Prostate gland (tissue), 2 donors: Measurements from ENCODE around the gene RAB24. TPM values are rescaled to one million over a fixed set of nuclear protein-coding genes. Genes with fewer than 3 reads are reported as not detected.

ENCODE experiments used
- DNase-seq: peaks from one replicate; pipeline ENCODE4 v3.0.0-alpha.2; 2019; ENCODE audit warnings: low spot score
- H3K27ac ChIP-seq, 2 donors: fragments of 200-600 bp; sonication (generic); 2 replicates each; pipeline ENCODE4 v1.5.1; 2017 to 2019
- H3K27me3 ChIP-seq: fragments of 200-600 bp; sonication (generic); replicated peaks from 2 replicates; pipeline ENCODE4 v1.5.1; 2019; ENCODE audit not compliant: insufficient read depth
- H3K36me3 ChIP-seq, 2 donors: fragments of 200-600 bp; sonication (generic); 1 replicate in 1 of 2; 2 replicates in 1 of 2; pipeline versions ENCODE4 v1.5.1 to v1.8.1; 2017 to 2019
- H3K4me1 ChIP-seq: fragments of 200-600 bp; sonication (generic); replicated peaks from 2 replicates; pipeline ENCODE4 v1.5.1; 2019
- H3K4me3 ChIP-seq, 2 donors: fragments of 200-600 bp; sonication (generic); 2 replicates each; pipeline ENCODE4 v1.5.1; 2017 to 2019
- H3K9me3 ChIP-seq: fragments of 200-600 bp; sonication (generic); 2 replicates; pipeline ENCODE4 v1.5.1; 2017
- CTCF ChIP-seq, 4 experiments: fragments of 200-600 bp in 2 of 4; fragments of 450-650 bp in 2 of 4; sonication (generic) in 2 of 4; IDR thresholded peaks; 1 replicate in 3 of 4; 2 replicates in 1 of 4; pipeline ENCODE4 v1.5.1; 2016 to 2019; ENCODE audit warnings: antibody characterized with exemption in 4 of 4, mild to moderate bottlenecking in 2 of 4, moderate library complexity in 2 of 4
- POLR2A ChIP-seq: fragments of 450-650 bp; IDR thresholded peaks from one replicate; pipeline ENCODE4 v1.6.1; 2016; ENCODE audit warnings: antibody characterized with exemption, mild to moderate bottlenecking
- POLR2AphosphoS5 ChIP-seq: sonication (generic); formaldehyde crosslinking; IDR thresholded peaks from one replicate; pipeline ENCODE4 v1.6.1; 2017; ENCODE audit warnings: antibody characterized with exemption
- WGBS: methylation state at CpG from one replicate; pipeline ENCODE4 v1.1.5; 2018; 5-methylcytosine and 5-hydroxymethylcytosine counted together
- intact Hi-C: fragments of 100-400 bp; cut with DNase I; formaldehyde crosslinking; loops from one replicate; pipeline ENCODE4 v1.14.2; 2022
- total RNA-seq, 2 donors: library from RNA; depleted of rRNA; stranded (reverse); fragments of >200 nt; gene quantifications; one replicate each; pipeline ENCODE4 v1.1.0, GENCODE V29; 2016

RAB24 gene
- total RNA-seq, 2 donors from 2014 or later: 30.0 to 30.4 TPM

DNA sequence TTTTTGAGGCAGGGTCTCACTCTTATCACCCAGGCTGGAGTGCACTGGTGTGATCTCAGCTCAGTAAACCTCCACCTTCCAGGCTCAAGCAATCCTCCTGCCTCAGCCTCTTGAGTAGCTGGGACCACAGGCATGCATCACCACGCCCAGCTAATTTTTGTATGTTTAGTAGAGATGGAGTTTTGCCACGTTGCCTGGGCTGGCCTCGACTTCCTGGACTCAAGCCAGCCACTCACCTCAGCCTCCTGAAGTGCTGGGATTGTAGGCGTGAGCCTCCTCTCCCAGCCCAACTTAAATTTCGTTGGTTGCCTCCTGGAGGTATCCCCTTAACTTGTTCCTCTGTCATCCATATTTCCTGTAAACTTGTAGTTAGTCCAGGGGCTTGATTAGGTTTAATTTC is 47.2 kb downstream of the RAB24 start:
- no peaks in the 10 kb centered on the region for H3K27me3 ChIP-seq
- WGBS: 44% methylated on average over 5 of the region's 5 CpGs
- H3K9me3 ChIP-seq: no peaks in the 10 kb centered on the region
- H3K36me3 ChIP-seq: no peaks in the 10 kb centered on the region
- no peaks in the 10 kb centered on the region for H3K4me1 ChIP-seq
- no peak overlapping the region for H3K4me3 ChIP-seq
- no peak for DNase-seq
- no peak for TF ChIP-seq POLR2A
- no peak for TF ChIP-seq CTCF (IDR thresholded peaks at IDR 0.05)
- no peak for TF ChIP-seq POLR2AphosphoS5
- H3K27ac ChIP-seq: no peak overlapping the region
- intact Hi-C loops: no loop called here

GRCh38 chr5:177253252-177253651 is 50.3 kb downstream of the RAB24 start:
- no peaks in the 10 kb centered on the region for H3K27me3 ChIP-seq
- TF ChIP-seq POLR2AphosphoS5 (no peak), CTCF (IDR thresholded peaks at IDR 0.05) (no peak), POLR2A (no peak)
- intact Hi-C loops: no loop called here
- no peak overlapping the region for H3K4me3 ChIP-seq
- DNase-seq: no peak
- H3K9me3 ChIP-seq: no peaks in the 10 kb centered on the region
- no peaks in the 10 kb centered on the region for H3K4me1 ChIP-seq
- 83% methylated on average over 1 of the region's 1 CpG for WGBS
- H3K36me3 ChIP-seq: no peaks in the 10 kb centered on the region
- H3K27ac ChIP-seq: no peak overlapping the region

Other genes starting within 250 kb of the RAB24 start
- 1 to 10 TPM; 2.2 to 7.1 TPM for gene FGFR4, start 216.8 kb downstream of the RAB24 start, total RNA-seq
- 10 to 100 TPM; 37.2 to 53.9 TPM for gene NSD1, start 169.9 kb downstream of the RAB24 start, total RNA-seq
- 10 to 100 TPM; 76.5 to 95.8 TPM for gene PRELID1, start 80 bp upstream of the RAB24 start, total RNA-seq
- gene MXD3, start 8.2 kb upstream of the RAB24 start, total RNA-seq: 10 to 100 TPM; 13.5 to 20.5 TPM
- gene LMAN2, start 47.9 kb upstream of the RAB24 start, total RNA-seq: 100 to 1,000 TPM; 350 to 369 TPM
- gene RGS14, start 54.2 kb upstream of the RAB24 start, total RNA-seq: 10 to 100 TPM; 13.3 to 24.2 TPM
- not detected for gene SLC34A1, start 80.7 kb upstream of the RAB24 start, total RNA-seq
- gene PFN3, start 96.9 kb upstream of the RAB24 start, total RNA-seq: not detected
- gene F12, start 105.8 kb upstream of the RAB24 start, total RNA-seq: 1 to 10 TPM in 1 of 2 donors, under 1 TPM in 1; 0.74 to 2.6 TPM
- gene GRK6, start 123.0 kb upstream of the RAB24 start, total RNA-seq: 10 to 100 TPM; 28.6 to 32.4 TPM
- gene PRR7, start 143.1 kb upstream of the RAB24 start, total RNA-seq: 10 to 100 TPM in 1 of 2 donors, 1 to 10 TPM in 1; 8.7 to 11.0 TPM
- 10 to 100 TPM; 33.1 to 65.1 TPM for gene DBN1, start 169.9 kb upstream of the RAB24 start, total RNA-seq
- 100 to 1,000 TPM; 155 to 235 TPM for gene PDLIM7, start 193.9 kb upstream of the RAB24 start, total RNA-seq
- 10 to 100 TPM in 1 of 2 donors, 1 to 10 TPM in 1; 5.0 to 10.4 TPM for gene DOK3, start 206.1 kb upstream of the RAB24 start, total RNA-seq
- 100 to 1,000 TPM; 126 to 139 TPM for gene DDX41, start 213.2 kb upstream of the RAB24 start, total RNA-seq